ENCODE results near the gene URI1. TPM values are rescaled to one million over a fixed set of nuclear protein-coding genes. Genes with fewer than 3 reads are reported as not detected.

Gene URI1
- total RNA-seq, 1 donor from 2014 or later: 57.5 TPM

DNA sequence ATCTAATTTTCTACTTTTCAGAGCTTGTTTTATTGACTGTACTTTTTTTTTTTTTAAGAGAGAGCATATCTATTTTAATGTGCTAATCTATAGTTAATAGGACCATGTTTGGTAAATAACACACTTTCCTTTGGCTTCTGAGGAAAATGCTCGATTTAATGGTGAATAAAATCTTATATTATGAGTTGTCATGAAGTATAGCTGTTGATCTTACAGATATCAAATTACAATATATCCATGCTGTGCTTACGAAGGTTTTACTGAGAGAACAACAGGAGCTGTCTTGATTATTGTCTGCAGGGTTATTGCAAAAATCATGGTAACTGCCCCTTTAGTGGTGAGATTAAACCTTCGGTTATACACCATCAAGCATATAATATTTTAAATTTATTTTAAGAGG lies 29.6 kb downstream of the URI1 start:
- no peak for DNase-seq

GRCh38 chr19:29974701-29975100 lies 32.7 kb downstream of the URI1 start:
- DNase-seq: no peak

DNA sequence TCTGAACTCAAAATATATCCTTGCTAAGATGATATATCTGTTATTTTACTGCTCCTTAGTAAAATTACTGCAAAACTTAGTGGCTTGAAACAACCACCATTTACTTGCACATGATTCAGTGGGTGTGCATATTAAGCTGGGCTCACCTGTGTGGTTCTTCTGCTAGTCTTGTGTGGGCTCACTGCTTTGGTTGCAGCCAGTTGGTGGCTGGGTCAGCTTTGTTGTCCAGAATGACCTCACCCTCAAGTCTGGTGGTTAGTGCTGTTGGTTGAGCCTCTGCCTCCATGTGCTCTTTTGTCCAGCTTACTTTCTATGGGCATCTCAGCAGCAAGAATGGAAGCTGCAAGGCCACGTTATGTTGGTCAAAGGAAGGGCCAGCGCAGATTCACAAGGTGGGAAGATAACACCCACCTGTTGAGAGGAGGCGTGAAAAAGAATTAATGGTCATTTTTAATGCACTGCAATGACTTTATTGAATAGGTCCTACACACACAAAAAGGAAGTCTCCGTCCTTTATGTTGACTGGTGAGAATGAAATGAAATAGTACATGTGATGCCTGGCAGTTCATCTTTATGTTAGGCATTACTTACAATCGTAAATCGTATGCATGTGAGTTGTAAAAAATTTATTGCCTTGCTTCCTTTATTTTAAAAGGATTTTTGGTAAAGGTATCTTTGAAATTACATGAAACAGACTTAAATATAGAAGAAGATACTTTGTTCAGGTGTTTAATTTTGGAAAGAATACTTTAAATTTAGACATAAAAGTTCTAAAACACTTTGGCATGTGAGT lies 34.3 kb downstream of the URI1 start:
- no peak for DNase-seq

DNA sequence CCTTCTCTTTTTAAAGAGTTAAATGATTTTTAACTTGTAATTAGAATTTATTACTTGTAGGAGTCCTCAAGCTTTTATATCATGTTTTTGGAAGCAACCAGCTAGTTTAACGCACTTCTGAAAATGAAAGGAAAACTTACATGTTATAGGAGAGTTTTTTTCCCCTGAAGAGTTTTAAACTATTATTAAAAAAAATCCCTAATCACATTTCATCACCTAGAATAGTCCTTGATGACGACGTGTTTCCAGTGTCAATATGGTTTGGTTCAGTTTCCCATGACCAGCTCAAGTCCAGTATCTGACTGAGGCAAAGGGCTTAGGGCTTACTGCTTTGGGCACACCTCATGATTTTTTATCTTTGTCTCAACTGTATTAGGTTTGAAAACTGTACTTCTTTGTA lies 36.0 kb downstream of the URI1 start:
- no peak for DNase-seq

- no peak for DNase-seq
Measured at GRCh38 chr19:29983568-29983967, 41.5 kb downstream of the URI1 start.

GRCh38 chr19:29985196-29985595 lies 43.2 kb downstream of the URI1 start:
- no peak for DNase-seq

GRCh38 chr19:29988351-29988750 lies 46.3 kb downstream of the URI1 start:
- DNase-seq: no peak

DNA sequence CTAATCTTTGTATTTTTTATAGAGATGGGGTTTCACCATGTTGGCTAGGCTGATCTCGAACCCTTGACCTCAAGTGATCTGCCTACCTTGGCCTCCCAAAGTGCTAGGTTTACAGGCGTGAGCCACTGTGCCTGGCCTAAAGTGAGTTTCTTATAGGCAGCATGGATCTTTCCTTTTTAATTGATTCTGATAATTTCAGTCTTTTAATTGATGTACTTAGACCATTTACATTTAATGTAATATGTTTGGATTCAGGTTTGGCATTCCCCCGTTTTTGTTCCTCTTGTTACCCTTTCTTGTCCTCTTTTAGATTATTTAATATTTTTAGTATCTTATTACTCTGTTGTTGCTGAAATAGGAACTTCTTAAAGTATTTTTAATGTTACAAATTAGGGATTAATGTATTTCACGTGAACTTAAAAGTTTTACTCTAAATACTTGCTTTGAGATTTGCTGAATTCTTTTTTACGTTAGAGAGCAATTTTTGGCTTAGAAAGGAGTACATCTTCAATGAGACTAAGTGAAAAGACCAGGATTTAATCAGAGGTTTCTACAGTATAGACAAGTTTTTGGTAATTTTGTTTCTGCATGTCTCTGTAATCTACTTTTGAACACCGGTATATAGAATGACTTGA lies 50.3 kb downstream of the URI1 start:
- no peak for DNase-seq

DNA sequence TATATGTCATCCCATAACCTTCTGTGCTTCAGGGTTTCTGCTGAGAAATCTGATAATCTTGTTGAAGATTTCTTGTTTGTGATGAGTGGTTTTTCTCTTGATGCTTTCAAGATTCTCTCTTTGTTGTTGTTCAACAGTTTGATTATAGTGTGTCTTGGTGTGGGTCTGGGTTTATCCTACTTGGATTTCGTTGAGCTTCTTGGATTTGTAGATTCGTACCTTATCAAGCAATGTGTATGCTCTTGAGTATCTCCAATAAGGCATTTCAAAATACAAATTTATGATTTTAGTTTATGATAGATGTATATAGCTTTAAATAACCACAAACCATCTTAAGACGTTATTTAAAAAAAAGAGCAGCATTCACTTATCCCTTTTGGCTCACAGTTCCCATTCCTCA lies 57.5 kb downstream of the URI1 start:
- no peak for DNase-seq

- DNase-seq: no peak
Measured at GRCh38 chr19:30000862-30001261, 58.8 kb downstream of the URI1 start.

DNA sequence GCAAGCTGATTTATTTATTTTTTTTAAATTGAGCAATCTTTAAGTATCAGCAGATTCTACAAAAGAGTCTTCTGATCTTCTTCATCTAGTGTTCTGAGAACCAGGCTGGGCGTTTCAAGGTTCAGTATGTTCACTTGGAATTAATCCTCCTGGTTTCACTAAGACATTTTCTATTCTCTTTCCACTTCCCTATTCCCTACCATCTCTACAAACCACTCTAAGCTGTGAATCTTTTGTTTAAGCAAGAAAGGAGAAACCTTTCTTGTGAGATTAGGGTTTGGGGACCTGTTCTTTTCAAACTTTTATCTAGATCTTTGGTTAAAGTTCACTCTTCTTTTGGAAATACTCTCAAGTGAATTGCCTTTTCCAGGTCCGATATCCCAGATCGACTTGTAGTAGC lies 59.3 kb downstream of the URI1 start:
- no peak for DNase-seq

- DNase-seq: no peak
Measured at GRCh38 chr19:30001791-30002190, 59.8 kb downstream of the URI1 start.

DNA sequence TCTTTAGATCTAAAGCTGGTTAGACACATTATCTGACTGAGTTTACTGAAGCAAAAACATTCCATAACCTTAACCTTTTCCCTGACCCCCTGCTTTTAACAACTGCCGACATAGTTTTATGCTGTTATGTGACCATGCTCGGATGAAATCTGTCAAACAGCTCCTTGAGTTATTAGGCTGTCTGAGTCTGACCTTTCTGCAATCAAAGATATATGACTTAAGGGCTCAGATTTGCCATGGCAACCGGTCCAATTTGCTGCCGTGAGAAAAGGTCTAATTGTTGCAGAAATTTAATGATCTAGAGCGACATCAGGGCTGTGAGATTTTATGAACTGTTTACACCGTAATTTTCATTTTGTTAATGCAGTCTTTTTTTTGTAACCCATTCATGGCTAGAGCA lies 61.8 kb downstream of the URI1 start:
- DNase-seq: no peak

DNA sequence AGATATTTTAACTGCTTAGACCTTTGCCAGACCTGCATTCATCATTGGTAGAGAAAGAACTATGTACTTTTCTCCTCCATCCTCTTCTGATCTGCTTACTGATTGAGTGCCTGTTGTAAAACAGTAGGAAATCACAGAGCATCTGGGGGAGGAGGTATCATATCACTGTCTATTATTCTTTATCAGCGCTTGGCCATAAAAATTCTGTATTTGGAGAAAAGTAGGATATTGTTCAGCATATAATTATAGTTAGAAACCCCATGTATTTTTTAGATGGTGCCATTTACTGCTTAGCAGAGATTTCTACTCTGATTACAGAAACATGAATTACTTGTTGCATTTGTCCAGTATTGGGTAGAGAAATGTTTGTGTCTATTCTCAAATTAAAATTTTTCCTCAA lies 62.4 kb downstream of the URI1 start:
- DNase-seq: no peak

DNA sequence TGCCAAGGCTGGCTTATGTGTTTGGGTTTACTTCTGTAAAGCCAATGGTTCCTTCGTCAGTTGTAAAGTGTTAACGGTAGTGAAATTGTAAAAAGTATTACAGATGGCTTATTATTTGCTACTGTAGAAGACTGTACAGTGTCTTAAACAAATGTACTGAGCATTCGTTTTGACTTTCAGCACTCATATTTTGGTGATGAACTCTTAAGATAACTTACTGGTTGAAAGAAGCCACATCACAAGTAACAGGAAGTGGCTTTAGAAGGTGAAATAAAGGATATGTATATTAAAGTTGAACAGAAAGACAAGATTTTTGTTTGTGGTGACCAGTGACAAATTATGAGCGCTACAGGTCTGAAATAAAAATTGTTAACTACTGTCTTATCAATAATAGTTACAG lies 64.2 kb downstream of the URI1 start:
- DNase-seq: no peak

- no peak for DNase-seq
Measured at GRCh38 chr19:30008169-30008568, 66.1 kb downstream of the URI1 start.

DNA sequence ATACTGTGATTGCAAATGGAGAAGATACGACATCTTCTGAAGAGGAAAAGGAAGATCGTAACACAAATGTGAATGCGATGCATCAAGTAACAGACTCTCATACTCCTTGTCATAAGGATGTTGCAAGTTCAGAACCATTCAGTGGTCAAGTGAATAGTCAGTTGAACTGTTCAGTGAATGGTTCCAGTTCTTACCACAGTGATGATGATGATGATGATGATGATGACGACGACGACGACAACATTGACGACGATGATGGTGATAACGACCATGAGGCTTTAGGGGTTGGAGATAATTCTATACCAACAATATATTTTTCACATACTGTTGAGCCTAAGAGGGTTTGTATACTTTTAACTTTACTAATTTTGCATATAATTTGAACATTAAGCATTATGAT lies 67.0 kb downstream of the URI1 start:
- DNase-seq: no peak

GRCh38 chr19:30011051-30011578 lies 69.1 kb downstream of the URI1 start:
- DNase-seq: no peak

DNA sequence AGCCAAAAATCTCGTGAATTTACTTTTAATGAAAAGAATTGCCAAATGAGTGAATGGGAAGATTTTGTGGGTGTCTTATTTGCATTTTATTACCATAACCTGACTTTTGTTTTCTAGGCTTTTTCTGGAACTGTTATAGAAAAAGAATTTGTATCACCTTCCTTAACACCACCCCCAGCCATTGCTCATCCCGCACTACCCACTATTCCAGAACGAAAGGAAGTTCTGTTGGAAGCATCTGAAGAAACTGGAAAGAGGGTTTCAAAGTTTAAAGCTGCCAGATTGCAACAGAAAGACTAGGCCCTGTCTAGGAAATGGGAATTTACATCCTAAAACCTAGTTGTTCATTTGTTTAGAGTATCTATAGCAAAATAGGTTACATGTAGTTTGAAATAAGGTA lies 72.7 kb downstream of the URI1 start:
- DNase-seq: no peak

- no peak for DNase-seq
Measured at GRCh38 chr19:30017172-30017571, 75.1 kb downstream of the URI1 start.

- DNase-seq: no peak
Measured at GRCh38 chr19:30020189-30020588, 78.2 kb downstream of the URI1 start.

DNA sequence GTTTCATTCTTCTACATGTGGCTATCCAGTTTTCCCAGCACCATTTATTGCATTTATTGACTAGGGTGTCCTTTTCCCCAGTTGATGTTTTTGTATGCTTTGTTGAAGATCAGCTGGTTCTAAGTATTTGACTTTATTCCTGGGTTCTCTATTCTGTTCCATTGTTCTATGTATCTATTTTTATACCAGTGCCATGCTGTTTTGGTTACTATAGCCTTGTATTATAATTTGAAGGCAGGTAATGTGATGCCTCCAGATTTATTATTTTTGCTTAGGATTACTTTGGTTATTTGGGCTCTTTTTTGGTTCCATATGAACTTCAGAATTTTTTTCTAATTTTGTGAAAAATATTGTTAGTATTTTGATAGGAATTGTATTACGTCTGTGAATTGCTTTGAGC lies 80.6 kb downstream of the URI1 start:
- DNase-seq: no peak

GRCh38 chr19:30023330-30023729 lies 81.3 kb downstream of the URI1 start:
- no peak for DNase-seq

DNA sequence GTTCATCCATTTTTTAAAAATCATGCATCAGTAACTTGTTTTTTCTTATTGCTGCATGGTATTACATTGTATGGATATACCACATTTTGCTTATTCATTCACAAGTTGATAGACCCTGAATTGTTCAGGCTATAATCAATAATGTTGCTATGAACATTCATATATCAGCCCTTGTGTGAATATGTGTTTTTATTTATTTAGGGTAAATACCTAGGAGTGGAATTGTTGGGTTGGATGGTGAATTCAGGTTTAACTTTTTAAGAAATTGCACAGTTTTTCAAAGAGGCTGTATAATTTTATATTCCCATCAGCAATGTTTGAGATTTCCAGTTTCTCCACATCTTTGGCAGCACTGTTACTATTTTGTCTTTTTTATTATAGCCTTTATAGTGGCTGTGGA lies 82.1 kb downstream of the URI1 start:
- DNase-seq: no peak
